SU-DHL-6 (cell line): ENCODE measurements around the gene HCRT.

Experiments
- CTCF ChIP-seq: fragments of 200-600 bp; sonication (generic); IDR thresholded peaks from one replicate; pipeline ENCODE4 v1.5.1; 2017; ENCODE audit warnings: antibody characterized with exemption, mild to moderate bottlenecking, low read length, moderate library complexity; ENCODE audit not compliant: insufficient read depth, poor library complexity, severe bottlenecking
- EZH2phosphoT487 ChIP-seq: fragments of 200-600 bp; sonication (generic), shearing (Covaris generic); conservative IDR thresholded peaks from 2 replicates; pipeline ENCODE4 v1.6.1; 2018; ENCODE audit warnings: mild to moderate bottlenecking, antibody characterized with exemption, low read length, moderate library complexity, mixed read lengths

DNA sequence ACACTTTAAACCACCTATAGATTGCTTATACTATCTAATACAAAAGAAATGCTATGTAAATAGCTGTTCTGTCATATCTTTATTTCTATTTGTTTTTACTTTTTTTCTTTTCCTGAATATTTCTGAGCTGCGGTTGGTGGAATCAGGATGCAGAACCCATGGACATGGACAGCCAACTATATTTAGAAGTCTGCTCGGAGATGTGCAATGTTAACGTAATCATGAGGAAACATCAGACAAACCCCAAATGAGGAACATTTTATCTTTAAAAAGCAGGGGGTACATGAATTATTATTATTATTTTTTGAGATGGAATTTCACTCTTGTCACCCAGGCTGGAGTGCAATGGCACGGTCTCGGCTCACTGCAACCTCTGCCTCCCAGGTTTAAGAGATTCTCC lies 40.4 kb upstream of the HCRT start:
- TF ChIP-seq CTCF = no peak
- TF ChIP-seq EZH2phosphoT487 = no peak
